ENCODE results near the gene TAF15. TPM values are rescaled to one million over a fixed set of nuclear protein-coding genes. Genes with fewer than 3 reads are reported as not detected.

The TAF15 gene
- polyA plus RNA-seq, 1 of the 3 experiments (the other 2 are of a cell fraction), result 78.0 TPM

DNA sequence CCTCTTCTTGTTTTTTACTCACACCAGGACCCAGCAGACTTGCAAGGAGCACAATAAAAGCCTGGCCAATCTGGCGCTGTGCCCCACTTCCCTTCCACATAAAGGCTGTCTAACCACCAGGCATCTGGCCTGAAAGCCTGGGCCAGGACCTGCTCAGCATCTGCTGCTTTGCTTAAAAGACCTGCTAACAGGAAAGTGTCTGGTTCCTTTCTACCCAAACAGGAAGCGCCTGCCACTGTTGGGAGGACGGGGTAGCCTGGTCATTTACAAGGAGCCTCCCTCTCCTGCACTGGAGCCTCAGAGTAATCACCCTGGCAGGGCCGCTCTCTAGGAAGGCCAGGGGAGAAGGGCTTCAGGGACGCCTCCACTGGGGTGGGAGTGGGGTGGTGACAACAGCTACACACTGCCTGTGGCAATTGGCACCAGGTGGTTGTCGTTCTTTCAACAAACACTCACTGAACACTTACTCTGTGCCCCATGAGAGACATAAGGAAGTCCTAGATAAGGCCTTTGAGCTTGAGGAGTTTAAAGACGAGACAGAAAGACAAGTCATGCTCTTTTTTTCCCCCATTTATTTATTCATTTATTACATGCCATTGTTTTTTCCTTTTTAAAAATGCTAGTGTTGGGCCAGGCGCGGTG is 7.6 kb upstream of the TAF15 start:
- H3K9me3 ChIP-seq, result no peaks in the 10 kb centered on the region
- H3K4me1 ChIP-seq (ENCODE audit: control insufficient read depth in 1 of 2, insufficient read depth in 2 of 2, low read depth in 1 of 2, low read length in 1 of 2), result peaks cover 0 to 43% of the 10 kb centered on the region in 2 experiments; a peak in 3 of 4 replicates
- no peaks in the 10 kb centered on the region for H3F3A ChIP-seq (replicated peaks; ENCODE audit: insufficient read depth)
- H2AFZ ChIP-seq (ENCODE audit: low read depth), result no peak overlapping the region
- H3K9me2 ChIP-seq, result no peaks in the 10 kb centered on the region
- ChIA-PET CTCF (interaction anchor here (13.5 kb wide), 1 partner anchor 30 kb away, joined by 809 read pairs; the partner anchor contains the start of gene C17orf50), POLR2A (interaction anchor here (0.7 to 1.1 kb wide), 3 partner anchors 15 to 38 kb away, joined by 3 to 4 read pairs (median 3); no protein-coding TSS in a partner anchor)
- TF ChIP-seq RCOR1 (IDR thresholded peaks at IDR 0.05; ENCODE audit: low read length), result peak; percentile 80
- TF ChIP-seq TEAD4 (IDR thresholded peaks at IDR 0.05; ENCODE audit: borderline replicate concordance, insufficient read depth), result no peak
- peak; percentile 21 for TF ChIP-seq GATA2 (CRISPR knock-in tag; IDR thresholded peaks at IDR 0.05)
- TF ChIP-seq NFIC (IDR thresholded peaks at IDR 0.05; ENCODE audit: borderline replicate concordance), result peak; percentile 64
- TF ChIP-seq RFX5 (IDR thresholded peaks at IDR 0.05; ENCODE audit: low read length), result no peak
- TF ChIP-seq EP300 (IDR thresholded peaks at IDR 0.05; ENCODE audit: borderline replicate concordance in 1 of 2, low read depth in 1 of 2, low read length in 1 of 2), result peak in 1 of 2 experiments; percentile 95; a peak in 2 of 4 replicates
- TF ChIP-seq MAX (IDR thresholded peaks at IDR 0.05; ENCODE audit: low read depth), result no peak
- peak; percentile 26; the same call in 1 of the 2 replicates for TF ChIP-seq GABPA (IDR thresholded peaks at IDR 0.05; ENCODE audit: low read depth)
- TF ChIP-seq CHD2 (IDR thresholded peaks at IDR 0.05; ENCODE audit: low read length, partially characterized antibody), result peak; percentile 84
- TF ChIP-seq PBX3 (IDR thresholded peaks at IDR 0.05), result peak; percentile 66
- peak; percentile 96 for TF ChIP-seq TCF12 (IDR thresholded peaks at IDR 0.05)
- TF ChIP-seq ELF1 (IDR thresholded peaks at IDR 0.05), result 0 out of 2 replicates have a peak, but pooled peaks have one; percentile 11
- TF ChIP-seq, protein P1, sequence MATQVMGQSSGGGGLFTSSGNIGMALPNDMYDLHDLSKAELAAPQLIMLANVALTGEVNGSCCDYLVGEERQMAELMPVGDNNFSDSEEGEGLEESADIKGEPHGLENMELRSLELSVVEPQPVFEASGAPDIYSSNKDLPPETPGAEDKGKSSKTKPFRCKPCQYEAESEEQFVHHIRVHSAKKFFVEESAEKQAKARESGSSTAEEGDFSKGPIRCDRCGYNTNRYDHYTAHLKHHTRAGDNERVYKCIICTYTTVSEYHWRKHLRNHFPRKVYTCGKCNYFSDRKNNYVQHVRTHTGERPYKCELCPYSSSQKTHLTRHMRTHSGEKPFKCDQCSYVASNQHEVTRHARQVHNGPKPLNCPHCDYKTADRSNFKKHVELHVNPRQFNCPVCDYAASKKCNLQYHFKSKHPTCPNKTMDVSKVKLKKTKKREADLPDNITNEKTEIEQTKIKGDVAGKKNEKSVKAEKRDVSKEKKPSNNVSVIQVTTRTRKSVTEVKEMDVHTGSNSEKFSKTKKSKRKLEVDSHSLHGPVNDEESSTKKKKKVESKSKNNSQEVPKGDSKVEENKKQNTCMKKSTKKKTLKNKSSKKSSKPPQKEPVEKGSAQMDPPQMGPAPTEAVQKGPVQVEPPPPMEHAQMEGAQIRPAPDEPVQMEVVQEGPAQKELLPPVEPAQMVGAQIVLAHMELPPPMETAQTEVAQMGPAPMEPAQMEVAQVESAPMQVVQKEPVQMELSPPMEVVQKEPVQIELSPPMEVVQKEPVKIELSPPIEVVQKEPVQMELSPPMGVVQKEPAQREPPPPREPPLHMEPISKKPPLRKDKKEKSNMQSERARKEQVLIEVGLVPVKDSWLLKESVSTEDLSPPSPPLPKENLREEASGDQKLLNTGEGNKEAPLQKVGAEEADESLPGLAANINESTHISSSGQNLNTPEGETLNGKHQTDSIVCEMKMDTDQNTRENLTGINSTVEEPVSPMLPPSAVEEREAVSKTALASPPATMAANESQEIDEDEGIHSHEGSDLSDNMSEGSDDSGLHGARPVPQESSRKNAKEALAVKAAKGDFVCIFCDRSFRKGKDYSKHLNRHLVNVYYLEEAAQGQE (IDR thresholded peaks at IDR 0.05; ENCODE audit: low read depth, low read length), result no peak
- no peak for TF ChIP-seq MEF2A (IDR thresholded peaks at IDR 0.05; ENCODE audit: borderline replicate concordance, low read depth)
- no peak; the same call in 1 of the 2 replicates for TF ChIP-seq RAD21 (IDR thresholded peaks at IDR 0.05; ENCODE audit: low read length)
- peak; percentile 75; the same call in 1 of the 2 replicates for TF ChIP-seq MXI1 (IDR thresholded peaks at IDR 0.05; ENCODE audit: low read depth, low read length)
- no peak for TF ChIP-seq EZH2phosphoT487 (IDR thresholded peaks at IDR 0.05; ENCODE audit: borderline replicate concordance, low read depth)
- TF ChIP-seq FOXJ3 (CRISPR knock-in tag; IDR thresholded peaks at IDR 0.05), result peak; percentile 93
- peak; percentile 76; the same call in 1 of the 2 replicates for TF ChIP-seq POLR2AphosphoS5 (IDR thresholded peaks at IDR 0.05; ENCODE audit: low read depth, low read length)
- TF ChIP-seq YY1 (IDR thresholded peaks at IDR 0.05; ENCODE audit: low read depth), result no peak
- H3K27me3 ChIP-seq (ENCODE audit: insufficient read depth), result peaks cover 8% of the 10 kb centered on the region; the same call in 1 of the 2 replicates
- peak; percentile 83 for DNase-seq
- H3K79me2 ChIP-seq (ENCODE audit: insufficient read depth), result no peaks in the 10 kb centered on the region
- no peak overlapping the region for H3K4me3 ChIP-seq (ENCODE audit: low read depth in 2 of 2, low read length in 1 of 2)
- H3K4me2 ChIP-seq, result no peak overlapping the region
- WGBS (ENCODE audit: low lambda C conversion rate), result 53% methylated on average over 9 of the region's 9 CpGs
- no peak overlapping the region for H3K9ac ChIP-seq
- H3K27ac ChIP-seq (ENCODE audit: low read depth in 2 of 2, low read length in 1 of 2), result peak overlapping the region in 1 of 2 experiments; percentile 95; a peak in 3 of 4 replicates
- no peaks in the 10 kb centered on the region for H3K36me3 ChIP-seq (replicated peaks in 1 of 2; ENCODE audit: control insufficient read depth in 1 of 2, insufficient read depth in 2 of 2, low read length in 1 of 2)
- no peaks in the 10 kb centered on the region for H4K20me1 ChIP-seq (ENCODE audit: insufficient read depth)
